HG03025 (cell line): ENCODE results near the gene PON2.

Experiments used
- ATAC-seq: cut with Tn5 transposase; IDR thresholded peaks from one replicate; pipeline ENCODE4 v1.9.1; 2021; ENCODE audit warnings: mild to moderate bottlenecking, moderate library complexity; ENCODE audit not compliant: unreplicated experiment, low FRiP score

The PON2 gene

DNA sequence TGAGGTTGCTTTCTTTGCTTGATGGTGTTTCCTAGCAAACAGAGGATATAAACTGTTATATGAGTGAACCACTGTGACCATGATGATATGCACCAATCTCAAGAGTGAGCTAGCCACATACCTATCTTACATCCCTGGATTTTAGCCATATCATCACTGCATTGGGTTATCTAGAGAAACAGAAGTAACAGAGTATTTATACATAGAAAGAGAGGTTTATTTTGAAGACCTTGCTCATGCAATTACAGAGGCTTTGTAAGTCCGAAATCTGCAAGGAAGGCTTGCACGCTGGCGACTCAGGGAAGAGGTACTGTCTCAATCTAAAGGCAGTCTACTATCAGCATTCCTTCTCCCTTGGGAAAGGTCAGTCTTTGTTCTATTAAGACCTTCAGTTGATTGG, 11.8 kb upstream of the PON2 start:
- ATAC-seq, result no peak

DNA sequence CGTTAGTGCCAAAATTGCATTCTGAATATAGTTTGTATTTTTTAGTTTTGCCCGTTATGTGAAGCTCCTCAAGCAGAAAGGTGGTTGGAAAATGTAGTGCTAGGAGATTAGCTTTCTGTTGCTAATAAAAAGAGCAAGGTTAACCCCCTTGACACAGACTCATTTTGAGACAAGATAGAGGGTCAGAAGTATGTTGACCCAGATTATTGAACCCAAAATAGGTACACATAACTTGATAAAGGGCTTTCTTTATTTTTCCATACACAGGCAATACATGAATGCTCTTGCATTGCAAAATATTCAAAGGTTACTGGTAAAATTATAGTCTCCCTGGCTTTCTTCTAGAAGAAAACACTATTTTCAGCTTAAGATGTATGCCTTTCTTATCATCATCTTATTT, 10.0 kb upstream of the PON2 start:
- no peak for ATAC-seq

DNA sequence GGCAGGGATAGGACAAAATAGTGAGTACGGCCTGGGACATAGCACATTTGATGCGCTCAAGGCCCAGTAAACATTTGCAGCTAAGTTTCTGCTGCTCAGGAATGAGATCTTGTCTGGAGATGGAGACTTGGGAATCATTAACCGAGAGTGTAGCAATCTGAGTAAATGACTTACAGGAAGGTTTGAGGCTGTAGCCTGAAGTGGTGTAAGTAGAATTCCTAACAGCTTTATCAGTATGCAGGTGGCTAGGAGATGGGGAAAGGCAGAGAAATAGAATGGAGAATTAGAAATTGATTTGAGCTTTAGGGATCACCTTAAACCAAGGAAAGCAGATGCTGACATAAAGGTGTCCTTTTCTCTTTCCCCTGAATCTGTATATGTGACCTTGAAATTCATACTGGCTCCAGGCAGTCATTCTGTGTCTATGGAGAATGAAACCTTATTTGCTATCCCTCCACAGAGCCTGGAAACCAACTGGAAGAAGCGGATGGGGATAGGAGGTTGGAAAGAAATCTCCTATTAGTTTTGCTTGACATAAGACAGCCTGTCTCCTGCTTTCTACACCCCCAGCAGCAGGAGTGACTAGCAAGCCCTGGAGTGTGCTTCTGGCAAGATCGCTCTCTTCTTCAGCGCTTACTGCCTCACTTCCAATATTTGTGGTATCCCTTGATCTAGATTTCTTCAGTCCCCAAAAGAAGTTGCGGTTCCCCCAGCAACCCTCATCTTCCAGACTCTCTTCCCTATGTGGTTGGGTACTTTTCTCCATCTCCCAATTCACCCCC, 6.4 kb upstream of the PON2 start:
- no peak for ATAC-seq

DNA sequence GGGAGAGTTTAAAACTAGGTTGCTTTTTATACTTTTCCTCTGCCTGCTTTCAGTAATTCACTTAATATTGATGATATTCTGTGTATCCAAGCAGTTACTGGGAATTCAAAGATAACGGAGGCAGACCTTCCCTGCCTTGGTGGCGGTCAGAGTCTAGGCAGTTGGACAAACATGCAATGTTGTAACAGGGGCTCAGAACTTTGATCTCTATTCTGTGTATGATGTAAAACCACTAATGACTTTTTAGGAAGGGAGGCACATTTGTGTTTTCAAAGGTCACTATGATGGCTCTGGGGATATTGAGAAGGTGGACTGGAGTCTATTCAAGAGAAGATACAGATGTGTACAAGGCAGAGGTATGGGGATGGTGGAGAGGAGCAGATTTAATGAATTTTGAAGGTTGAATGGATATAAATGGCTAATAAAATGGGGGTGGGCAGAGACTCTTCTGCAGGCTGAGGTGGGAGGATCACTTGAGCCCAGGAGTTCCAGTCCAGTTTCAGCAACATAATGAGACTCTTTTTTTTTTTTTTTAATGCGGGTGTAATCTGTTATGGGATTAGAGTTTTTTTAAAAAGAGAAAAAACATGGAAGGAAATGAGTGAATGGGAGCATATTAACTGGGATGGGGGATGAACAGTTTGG, 5.7 kb upstream of the PON2 start:
- no peak for ATAC-seq

DNA sequence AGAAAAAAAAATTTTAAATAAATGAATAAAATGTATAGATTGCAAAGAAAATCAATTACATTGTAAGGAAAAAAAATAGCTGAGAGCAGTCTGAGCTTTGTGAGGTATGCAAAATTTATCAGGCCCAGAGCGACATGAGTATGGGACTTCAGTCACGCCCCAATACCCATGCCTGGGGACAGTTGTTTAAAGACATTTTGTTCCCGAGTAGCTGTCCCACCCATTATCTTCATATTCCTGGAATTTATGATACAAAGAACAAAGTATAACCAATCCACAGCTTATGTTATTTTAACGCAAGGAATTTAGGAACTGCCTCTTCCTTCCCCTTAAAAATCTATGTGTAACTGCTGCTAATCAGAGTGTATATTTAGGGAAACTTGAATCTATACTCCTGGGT, 1.6 kb upstream of the PON2 start:
- no peak for ATAC-seq

DNA sequence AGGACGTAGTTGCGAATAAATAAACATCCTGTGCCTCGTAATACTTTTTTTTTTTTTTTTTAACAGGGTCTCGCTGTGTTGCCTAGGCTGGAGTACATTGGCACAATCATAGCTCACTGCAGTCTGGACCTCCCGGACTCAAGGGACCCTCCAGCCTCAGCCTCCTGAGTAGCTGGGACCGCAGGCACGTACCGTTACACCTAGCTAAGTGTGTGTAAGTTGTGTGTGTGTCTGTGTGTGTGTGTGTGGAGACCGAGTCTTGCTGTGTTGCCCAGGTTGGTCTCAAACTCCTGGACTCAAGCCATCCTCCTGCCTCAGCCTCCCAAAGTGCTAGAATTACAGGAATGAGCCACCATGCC, 573 bp upstream of the PON2 start:
- ATAC-seq, result no peak

DNA sequence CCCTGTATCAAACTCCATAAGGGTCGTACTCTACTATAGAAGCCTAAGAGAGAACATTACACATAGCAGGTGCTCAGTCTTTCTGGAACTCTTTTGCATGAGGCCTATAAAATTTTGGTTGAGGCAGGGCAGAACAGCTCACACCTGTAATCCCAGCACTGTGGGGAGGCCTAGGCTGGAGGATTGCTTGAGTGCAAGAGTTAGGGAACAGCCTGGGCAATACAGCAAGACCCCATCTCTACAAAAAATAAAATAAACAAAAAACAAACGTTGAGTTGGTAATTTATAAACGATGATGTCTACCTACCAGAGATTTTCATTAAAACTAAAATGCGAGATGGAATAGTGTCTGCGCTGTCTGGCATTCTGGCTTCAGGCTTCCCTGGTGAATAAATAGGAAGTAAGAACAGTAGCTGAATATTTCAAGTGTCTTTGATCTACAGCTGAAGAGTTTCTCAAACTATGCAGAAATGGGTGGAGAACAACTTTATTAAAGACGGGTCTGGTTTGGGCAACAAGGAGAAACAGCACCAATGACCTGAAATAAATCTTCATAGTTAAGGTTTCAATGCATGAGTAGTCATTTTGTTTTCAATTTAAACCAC, 774 bp downstream of the PON2 start:
- ATAC-seq, result no peak

DNA sequence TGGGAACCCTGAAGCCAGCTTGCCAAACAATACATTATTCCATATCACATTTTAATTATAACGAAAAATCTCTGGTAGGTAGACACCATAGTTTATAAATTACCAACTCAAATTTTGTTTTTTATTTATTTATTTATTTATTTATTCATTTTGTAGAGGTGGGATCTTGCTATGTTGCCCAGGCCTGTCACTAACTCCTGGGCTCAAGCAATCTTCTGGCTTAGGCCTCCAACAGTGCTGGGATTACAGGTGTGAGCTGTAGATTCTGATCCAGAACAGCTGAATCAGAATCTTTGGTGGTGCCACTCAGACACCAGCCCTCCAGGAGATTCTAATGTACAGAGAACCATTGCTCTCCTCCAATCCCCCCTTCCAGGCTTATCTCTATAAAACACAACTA, 1.7 kb downstream of the PON2 start:
- ATAC-seq, result no peak

DNA sequence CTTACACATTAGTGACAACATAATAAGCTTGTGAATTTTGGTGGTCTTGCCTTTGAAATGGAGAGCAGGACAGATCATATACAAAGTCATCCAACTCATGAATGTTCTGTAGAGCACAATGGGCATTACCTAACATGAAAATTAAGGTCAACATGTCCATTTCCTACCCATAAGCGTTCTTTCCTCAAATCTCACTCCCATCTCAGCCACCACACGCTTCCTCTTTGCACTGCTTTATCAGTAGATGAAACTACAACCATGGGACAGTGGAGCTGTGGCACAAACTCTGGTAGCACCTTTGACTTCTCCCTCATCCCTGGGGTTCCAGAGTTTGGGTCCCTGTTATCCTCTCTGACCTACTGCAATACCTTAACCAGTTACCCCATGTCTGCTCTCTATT, 2.2 kb downstream of the PON2 start:
- ATAC-seq, result no peak

DNA sequence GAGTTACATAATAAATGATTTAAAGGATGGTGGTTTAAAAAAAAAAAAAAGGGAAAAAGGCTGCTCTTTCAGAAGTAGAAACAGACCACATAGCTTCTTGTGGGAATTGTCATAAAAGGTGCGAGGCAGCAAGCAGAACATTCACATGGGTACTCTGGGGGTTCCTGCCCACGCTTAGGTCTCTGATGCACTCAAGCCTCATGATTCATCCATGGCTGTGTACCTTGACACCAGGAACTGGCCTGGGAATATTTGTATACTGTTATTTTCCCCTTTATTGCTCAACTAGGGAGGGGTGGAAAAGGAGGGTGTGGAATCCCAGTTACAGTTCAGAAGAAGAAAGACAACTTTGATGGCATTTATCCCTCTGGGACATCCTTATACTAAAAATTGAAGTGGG, 4.0 kb downstream of the PON2 start:
- no peak for ATAC-seq

DNA sequence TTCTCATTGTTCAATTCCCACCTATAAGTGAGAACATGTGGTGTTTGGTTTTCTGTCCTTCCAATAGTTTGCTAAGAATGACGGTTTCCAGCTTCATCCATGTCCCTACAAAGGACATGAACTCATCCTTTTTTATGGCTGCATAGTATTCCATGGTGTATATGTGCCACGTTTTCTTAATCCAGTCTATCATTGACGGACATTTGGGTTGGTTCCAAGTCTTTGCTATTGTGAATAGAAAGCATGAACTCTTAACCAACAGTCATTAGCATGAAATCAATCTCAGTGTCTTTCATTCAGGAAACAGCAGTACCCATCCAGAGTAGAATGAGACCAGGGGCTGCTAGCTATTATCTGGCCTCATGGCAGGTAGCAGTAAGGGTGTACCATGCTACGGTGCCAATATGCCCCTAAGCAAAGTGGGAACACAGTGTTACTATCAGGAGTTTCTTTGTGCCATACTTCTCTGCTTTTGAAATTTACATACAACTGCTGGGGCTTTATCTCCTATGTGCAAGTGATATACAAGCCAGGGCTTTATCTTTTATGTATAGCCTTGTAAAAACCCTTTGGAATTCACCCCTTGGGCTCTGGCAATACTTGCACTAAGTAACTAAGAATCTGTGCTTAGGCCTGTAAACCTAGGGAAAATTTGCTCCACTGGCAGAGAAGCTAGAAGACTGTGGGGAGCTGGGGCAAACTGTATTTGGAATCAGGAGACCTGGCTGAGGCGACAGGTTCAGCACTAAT, 5.4 kb downstream of the PON2 start:
- no peak for ATAC-seq

DNA sequence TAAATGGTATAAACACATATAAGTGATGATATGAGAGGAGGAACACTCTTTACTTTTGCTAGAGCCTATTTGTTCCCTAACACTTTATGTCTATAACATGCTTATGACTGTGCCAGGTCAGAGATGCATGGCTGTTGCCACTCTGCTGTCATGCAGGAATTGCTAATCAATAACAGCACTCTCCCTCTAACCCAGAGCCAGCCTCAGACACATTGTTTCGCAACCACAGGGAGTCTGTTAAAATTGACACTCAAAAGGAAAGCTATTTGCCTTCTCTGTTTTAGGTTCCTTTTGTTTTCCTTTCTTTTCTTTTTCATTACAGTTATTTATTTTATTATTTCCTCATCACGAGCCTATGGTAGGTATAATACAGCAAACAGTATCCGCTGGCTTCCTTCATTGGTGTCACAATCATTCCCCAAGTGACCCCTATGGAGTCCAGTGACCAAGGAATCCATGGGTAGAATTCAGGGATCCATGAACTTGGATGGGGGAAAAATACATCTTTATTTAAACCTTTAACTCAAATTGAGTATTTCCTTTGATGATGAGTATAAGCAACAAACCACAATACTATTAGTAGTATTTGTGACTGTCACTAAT, 6.8 kb downstream of the PON2 start:
- no peak for ATAC-seq

DNA sequence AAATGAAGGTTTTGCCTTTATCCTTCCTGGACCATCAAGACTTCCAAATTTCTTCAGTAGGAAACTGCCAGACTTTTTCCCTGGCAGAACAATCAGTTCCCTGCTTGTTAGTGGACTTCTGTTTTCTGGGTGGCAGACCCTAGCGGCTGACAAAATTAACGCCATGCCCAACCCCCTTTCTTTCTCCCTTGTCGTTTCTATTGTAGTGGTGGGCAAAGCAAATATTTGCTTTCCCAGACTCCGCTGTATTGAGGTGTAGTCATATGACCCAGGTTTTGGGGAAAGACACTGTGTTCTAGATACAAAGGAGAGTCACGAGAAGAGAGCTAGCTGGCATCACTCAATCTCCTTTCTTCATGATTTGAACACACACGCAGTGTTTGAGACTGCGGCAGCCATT, 7.7 kb downstream of the PON2 start:
- no peak for ATAC-seq

DNA sequence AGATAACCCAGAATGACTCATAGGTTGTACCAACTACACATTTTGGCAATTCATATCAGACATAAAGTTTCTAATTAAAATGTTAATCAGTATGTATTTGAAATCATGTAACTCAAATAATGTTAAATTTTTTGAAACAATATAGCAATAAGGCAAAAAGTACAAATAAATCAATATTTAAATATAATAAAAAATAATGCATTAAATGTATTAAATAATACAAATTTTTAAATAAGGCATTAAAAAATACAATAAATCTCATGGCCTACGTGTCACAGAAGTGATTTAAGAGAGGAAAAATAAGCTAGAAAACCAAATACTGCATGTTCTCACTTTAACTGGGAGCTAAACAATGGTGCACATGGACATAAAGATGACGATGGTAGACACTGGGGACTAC, 9.1 kb downstream of the PON2 start:
- no peak for ATAC-seq

DNA sequence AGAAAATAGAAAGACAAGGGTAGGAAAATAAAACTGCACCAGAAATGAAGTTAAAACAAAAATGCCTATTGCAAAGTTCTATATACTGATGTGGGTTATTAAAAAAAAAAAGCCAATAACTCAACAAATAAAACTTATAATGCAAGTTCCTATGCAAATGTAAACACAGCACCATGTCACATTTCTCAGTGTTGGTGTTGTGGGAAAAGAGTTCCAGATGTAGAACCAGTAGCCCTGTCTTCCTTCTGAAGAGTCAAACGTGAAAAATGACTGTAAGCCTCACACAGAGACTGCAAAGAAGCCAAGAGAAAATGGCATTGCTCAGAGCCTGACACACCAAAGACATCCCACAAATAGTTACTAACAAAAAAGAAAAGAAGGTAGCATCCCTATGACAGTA, 10.1 kb downstream of the PON2 start:
- ATAC-seq, result no peak

DNA sequence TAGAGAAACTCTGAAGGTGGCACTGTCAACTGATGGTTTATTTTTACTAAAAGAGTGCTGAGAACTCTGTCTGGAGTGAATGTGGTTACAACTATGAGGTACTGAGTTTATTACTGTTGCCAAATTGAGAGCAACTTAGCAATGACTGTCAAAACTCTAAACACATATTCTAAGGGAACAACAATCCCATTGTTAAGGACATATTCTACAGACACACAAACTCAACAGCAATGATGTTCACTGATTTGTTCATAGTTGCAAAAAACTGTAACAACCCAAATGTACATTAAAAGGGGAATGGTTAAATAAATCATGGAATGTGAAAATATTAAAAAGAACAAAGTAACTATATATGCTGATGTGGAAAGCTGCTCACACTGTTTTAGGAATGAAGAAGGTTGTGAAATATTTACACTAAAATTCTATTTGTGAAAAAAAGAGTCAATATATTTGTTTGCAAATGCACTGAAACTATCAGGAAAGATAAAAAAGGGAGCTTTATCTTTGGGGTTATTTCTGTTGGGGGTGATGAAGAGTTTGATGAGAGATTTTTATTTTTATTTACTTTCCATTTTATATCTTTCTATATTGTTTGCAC, 12.9 kb downstream of the PON2 start:
- ATAC-seq, result no peak

DNA sequence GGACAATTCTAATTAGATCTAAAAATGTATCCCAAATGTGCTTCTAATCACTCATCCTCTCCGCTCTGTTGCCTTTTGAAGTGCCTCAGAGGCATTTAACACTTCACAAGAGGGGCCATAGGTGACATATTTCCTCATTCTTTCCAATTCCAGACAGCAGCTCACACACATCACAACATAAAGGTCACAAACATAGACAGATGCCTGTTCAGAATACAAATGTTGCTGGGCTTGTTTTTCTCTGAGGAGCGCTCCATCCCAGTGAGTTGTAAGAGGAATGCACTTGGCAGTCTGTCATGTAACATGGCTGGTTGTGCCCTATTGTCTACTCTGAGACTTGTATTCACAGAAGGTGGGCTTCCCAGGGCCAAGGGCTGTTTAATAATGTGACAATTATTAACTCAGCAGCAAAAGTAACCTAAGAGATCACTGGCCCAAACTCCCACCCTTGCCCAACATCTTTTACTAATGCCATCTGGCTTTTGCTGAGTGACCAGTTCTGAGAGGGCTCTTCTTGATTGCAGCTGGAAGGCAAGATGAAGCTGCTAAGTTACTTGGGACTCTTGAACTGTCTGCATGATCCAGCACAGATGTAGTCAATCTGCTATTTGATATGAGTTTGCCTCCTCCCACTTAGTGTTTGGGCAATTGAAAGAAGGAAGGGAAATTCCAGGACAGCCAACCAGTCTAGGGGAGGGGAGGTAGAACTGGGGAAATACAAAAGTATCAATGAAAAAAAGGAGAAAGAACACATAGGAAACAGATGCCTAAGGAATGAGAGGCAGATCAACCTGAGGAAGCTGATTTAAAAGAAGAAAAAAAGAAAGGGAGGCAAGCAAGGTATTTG, 13.6 kb downstream of the PON2 start:
- no peak for ATAC-seq

DNA sequence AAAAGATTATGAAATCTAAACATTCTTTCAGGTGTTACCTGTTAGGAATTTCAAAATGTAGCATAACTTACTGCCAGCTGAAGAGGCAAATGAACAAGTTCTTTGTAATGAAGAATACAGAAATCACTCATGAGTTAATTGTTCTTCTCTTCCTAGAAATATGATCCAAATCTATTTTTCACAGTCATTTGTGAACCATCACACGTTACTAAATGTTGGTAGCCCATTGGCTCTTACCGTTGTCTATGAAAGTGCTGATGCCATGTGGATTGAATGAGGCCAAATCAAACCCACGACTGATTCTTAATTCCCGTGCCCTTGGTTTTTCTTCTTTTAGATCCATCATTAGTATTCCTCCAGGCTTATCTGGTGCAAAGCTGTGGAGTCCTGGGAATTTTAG, 22.8 kb downstream of the PON2 start:
- no peak for ATAC-seq

DNA sequence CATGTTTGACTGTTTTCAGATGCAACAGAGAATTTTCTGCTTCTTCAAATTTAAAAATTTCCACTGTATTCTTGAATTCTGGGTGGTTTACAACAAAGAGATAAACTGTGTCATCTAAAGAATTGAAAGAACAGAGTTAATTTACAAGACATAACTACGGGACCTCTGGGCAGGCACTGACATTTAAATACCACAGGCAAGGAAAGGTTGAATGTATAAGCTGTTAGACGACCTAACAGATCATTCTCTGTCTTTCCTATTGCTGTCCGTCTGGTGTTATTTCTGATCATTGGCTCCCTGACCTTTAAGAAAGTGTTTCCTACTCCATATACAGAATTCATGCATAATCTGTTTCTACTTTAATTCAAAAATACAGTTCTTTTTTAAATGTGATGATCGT, 23.2 kb downstream of the PON2 start:
- no peak for ATAC-seq

DNA sequence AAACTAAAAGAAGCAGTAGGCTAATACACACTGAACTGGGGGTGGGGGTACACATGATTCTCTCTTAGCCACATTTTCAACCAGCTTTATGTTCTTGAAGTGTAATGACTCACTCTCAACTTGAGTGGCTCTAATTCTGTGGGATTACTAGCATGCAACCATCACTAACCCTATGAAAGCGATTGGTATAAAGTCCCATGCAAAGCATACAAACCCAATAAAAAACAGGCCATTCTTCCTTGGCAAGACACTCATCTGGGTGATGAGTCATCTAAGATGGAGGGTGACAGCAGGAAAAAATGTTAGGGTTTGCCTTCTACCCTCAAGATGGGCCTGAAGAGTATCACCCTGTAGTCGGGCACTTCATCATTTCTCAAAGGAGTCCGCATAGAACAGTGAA, 23.8 kb downstream of the PON2 start:
- no peak for ATAC-seq
